Camera-type eye (tissue), 1 donor: ENCODE data around the gene WASL. TPM values are rescaled to one million over a fixed set of nuclear protein-coding genes. Genes with fewer than 3 reads are reported as not detected.

Experiments used
- total RNA-seq: library from RNA; depleted of rRNA; stranded (reverse); fragments of >200 nt; gene quantifications from one replicate; pipeline ENCODE4 v1.2.3, GENCODE V29; 2014

The WASL gene
- total RNA-seq: 41.5 TPM

GRCh38 chr7:123748734-123749536 lies at the start of gene WASL:
Gene WASL, minus strand, starts transcription at chr7:123749003. Its CDS starts 269 bp downstream, at chr7:123748734.

GRCh38 chr7:123655614-123656013 lies 93.2 kb downstream of the WASL start, which contains the start of gene LMOD2:
Gene LMOD2, plus strand, starts transcription at chr7:123655866. Its CDS starts 98 bp downstream, at chr7:123655964.

Other genes with a start within 250 kb of the WASL start
- gene IQUB, start 214.4 kb downstream of the WASL start, total RNA-seq: 4.2 TPM
- 113 TPM for gene NDUFA5, start 191.2 kb downstream of the WASL start, total RNA-seq
- gene ASB15, start 147.2 kb downstream of the WASL start, total RNA-seq: not detected
- 6.0 TPM for gene LMOD2, start 93.1 kb downstream of the WASL start, total RNA-seq
- not detected for gene HYAL4, start 96.2 kb upstream of the WASL start, total RNA-seq
- gene SPAM1, start 176.2 kb upstream of the WASL start, total RNA-seq: not detected